GM19239 (cell line): ENCODE data around the gene HES7.
"Not testable (repeated sequence)": the region's sequence is repeated elsewhere in the genome, so short reads cannot be mapped to it uniquely, and the experiment has no call there.

Experiments used
- DNase-seq: peaks from one replicate; pipeline ENCODE4 v3.0.0; 2011; ENCODE audit warnings: low spot score; ENCODE audit not compliant: insufficient read length
- FAIRE-seq: peaks from 2 replicates; lab custom pipeline; 2011; peaks lifted over from hg19 to GRCh38; lab: Jason Lieb, UNC

Gene HES7

DNA sequence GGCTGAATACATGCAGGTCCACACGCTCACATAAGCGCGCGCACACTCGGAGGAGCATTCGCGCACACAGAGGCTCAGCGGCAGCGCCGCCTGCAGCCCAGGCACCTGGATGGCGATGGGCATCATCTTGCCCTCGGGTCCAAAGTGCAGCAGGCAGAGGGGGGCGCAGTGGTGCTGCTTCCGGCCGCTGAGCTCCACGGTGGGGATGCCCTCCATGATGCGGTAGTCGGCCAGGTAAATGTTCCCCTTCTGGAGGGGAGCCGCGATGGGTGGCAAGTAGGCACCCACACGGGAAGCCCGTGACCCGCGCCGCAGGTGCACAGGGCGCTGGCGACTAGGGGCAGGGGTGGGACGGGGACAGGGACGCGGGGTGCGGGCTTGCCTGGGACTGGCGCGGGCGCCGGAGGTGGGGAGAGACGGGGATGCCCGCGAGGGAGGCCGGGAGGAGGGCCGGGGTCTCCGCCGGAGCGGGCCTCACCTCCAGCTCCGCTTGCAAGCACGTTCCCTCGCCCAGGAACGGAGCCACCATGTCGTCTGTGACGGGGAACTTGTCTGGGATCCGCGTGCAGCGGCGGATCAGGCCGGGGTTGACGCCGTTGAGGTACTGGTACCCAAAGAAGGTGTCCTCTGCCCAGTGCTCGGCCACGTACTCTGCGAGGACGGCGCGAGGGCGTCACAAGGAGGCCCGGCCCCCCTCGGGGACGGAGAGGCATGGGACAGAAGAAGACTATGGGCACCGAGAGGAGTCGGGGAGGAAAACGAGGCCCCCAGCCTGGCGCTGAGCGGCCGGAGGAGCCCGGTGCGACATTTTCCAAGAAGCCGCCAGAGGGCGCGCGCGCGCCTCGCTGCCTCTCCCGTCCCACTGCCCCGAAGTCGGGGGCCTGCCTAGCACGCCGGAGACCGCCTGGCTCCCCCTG is 44.4 kb downstream of the HES7 start:
- DNase-seq (peak; percentile 95), FAIRE-seq (peak; percentile 71)

DNA sequence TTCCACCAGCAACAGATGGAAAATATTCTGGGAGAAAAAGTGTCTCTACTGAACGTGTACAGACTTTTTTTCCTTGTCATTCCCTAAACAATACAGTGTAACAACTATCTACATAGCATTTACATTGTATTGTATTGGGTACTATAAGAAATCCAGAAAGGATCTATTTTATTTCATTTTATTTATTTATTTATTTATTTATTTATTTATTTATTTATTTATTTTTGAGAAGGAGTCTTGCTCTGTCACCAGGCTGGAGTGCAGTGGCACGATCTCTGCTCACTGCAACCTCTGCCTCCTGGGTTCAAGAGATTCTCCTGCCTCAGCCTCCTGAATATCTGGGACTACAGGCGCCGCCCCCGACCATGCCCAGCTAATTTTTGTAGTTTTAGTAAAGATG is 46.0 kb downstream of the HES7 start:
- not testable (repeated sequence) for DNase-seq, FAIRE-seq

DNA sequence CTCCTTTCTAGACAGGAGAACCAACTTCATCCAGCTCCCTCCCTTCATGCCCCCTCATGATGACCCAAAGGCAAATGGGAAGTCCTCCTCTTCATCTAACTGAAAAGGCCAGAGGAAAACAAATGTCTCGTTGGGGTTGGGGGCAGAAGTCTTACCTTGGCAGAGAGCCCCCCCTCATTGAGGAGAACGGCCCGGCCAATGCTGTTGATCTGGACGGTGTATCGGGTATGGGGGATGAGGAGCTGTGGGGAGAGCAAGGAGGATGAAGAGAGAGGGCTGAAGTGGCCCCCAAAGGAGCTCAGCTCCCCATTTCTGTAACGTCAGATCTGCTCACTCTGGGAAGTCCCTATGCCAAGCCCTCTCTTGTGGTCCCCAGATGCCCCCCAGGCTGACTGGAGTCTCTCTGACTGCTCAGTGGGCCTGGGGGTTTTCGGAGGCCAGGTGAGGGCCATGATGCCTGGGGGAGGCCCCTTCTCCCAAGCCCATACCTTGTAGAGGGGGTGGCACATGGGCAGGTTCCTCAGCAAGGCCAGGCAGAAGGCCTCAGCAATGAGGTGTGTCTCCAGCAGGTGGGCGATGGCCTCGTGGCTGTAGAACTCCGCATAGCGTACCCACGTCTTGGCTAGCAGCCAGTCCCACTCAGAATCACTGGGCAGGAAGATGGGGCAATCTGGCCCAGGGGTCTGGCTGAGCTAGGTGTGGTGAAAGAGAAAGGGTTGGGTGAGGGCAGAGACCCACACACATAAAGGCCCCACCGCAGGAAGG is 47.2 kb downstream of the HES7 start:
- FAIRE-seq, result no peak
- no peak for DNase-seq

DNA sequence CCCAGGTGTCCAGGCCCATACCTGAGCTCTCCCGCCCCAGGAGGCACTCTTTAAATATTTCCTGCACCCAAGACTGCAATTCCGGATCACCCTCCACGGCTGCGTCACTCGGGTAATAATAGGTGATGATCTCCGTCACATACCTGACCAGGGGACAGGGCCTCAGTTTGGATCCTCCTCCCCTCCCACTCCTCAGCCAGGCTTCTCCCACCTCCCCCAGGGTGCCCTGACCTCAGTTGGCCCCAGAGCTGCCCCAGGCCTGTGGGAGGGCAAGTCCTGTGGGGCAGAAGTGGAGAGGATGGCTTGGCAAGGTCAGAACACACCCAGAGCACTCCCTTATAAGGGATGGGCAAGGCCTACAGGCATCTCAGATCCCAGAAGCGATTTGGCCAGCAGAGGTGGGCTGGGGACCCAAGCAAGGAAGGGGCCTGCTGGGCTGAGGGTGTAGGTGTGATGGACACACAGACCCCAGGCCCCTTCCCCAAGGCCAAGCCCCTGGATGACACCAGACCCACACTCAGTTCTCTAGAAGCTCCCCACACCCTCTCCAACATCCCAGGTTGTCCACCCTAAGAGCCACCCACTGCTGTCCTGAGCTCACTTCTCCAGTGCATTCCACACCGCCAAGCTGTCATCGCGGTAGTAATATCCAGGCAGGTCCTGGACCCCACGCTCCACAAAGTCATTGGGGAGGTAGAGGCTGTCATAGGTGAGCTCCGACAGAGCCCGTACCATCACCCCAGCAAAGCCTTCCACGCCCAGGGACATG is 48.1 kb downstream of the HES7 start:
- FAIRE-seq, result no peak
- no peak for DNase-seq

GRCh38 chr17:8075081-8075480 is 48.8 kb downstream of the HES7 start:
- DNase-seq (no peak), FAIRE-seq (no peak)

DNA sequence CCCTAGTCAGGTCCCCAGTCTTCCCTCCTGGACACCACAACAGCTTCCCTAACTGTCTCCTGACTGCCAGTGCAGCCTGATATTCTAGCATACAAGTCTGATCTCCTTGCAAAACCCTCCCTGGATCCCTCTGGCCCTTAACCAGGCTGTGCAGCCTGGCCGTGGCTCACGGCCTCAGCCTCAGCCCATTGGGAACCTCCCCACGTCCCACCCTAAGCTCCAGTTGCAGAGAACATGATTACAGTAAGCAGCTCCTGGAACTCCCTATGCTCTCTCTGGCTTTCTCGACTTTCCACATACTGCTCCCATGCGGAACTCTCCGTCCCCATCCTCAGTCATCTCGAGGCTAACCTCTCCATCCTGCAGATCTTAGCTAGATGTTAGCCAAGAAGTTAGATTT is 49.4 kb downstream of the HES7 start:
- no peak for DNase-seq
- FAIRE-seq, result no peak

GRCh38 chr17:8073627-8074484 is 50.0 kb downstream of the HES7 start:
- FAIRE-seq (peak; percentile 91), DNase-seq (peak; percentile 86)

DNA sequence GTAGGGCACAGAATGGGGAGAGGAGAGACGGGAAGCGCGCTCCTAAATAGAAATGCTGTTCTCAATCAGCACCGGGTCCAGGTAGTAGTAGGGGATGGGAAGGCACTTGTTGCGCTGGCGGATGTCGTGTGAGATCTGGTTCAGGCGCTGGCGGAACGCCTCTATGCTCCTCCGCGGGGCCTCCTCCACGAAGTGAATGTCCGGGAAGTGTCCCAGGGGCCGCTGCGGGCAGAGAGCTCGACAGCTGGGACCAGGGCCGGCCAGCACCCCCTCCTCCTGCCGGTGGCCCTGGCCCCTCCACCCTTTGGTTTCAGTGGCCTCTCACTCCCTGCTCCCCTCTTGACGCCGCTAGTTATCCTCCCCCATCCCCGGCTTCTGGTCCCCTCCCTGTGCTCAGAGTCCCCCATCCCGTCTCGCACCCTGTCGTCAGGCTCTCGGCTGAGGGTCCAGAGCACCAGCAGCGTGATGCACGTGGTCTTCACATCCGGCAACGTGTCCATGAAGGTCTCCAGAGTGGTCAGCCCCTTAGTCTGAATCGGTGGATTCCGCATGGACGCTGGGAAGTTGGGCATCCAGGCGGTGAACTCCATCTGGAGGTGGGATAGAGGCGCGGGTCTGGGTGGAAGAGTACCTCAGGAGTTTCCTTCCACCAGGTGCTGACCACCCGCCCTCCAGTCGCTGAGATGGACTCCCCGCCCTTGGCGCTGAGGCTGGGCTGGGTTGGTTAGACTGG is 51.0 kb downstream of the HES7 start:
- DNase-seq, result no peak
- FAIRE-seq, result no peak

DNA sequence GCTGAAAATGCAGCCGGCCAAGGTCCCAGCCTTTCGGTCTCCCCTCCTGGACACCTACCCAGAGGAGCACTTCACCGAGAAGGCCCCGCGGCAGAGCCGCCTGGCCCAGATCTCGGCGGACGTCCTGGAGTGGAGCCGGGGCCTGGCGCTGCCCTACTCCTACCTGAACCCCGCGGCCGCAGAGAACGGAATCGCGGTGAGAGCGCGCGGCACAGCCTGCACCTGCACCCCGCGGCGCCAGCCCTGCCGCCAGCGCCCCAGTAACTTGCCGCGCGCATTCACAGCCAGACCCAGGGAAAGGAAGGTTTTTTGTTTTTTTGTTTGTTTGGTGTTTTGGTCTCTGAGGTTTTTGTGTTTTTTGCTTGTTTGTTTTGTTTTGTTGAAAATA is 51.6 kb downstream of the HES7 start:
- DNase-seq (no peak), FAIRE-seq (no peak)

DNA sequence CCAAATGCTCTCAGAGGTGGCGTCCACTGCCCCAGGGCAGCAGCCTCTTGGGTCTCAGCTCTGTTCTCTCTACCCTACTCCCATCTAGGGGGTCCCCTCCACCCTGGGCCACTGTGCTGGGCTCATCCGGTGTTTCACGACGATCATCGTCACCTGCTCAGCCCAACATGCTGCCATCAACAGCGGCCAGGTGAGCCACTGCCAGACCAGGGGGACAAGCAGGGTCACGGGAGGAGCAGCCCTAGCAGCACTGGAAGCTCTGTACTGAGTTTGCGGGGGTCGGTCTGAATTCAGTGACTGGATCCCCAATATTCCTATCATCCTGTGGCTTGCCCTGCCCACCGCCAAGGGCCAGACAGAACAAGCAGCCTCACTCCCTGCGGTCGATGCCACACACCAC is 52.4 kb downstream of the HES7 start:
- DNase-seq (no peak), FAIRE-seq (no peak)
